Ovary (tissue), 9 donors: ENCODE measurements around the gene CAMTA2. TPM values are rescaled to one million over a fixed set of nuclear protein-coding genes. Genes with fewer than 3 reads are reported as not detected.
"Not testable (repeated sequence)": the region's sequence is repeated elsewhere in the genome, so short reads cannot be mapped to it uniquely, and the experiment has no call there.

Experiments used
- DNase-seq, 5 donors: peaks; one replicate each; pipeline ENCODE4 v3.0.0-alpha.2; 2019 to 2020
- H3K27ac ChIP-seq, 2 donors: fragments of 200-600 bp; one replicate each; pipeline versions ENCODE4 v1.5.1 to v1.8.0; 2019 to 2022
- H3K27me3 ChIP-seq: fragments of 200-600 bp; one replicate; pipeline ENCODE4 v1.8.0; 2022
- H3K36me3 ChIP-seq: fragments of 200-600 bp; sonication (generic); one replicate; pipeline ENCODE4 v1.5.1; 2019
- H3K4me1 ChIP-seq: one replicate; pipeline ENCODE4 v1.8.1; 2013; ENCODE audit warnings: mild to moderate bottlenecking, moderate library complexity; ENCODE audit not compliant: insufficient read depth
- H3K4me3 ChIP-seq: fragments of 200-600 bp; sonication (generic); one replicate; pipeline ENCODE4 v1.5.1; 2017
- H3K9me3 ChIP-seq, 2 donors: fragments of 200-600 bp in 1 of 2; sonication (generic) in 1 of 2; one replicate each; pipeline versions ENCODE4 v1.5.1 to v1.8.1; 2013 to 2019; ENCODE audit warnings: mild to moderate bottlenecking in 1 of 2, moderate library complexity in 1 of 2
- EP300 ChIP-seq: sonication (generic); formaldehyde crosslinking; IDR thresholded peaks from one replicate; pipeline ENCODE4 v1.6.1; 2017; ENCODE audit warnings: antibody characterized with exemption
- POLR2A ChIP-seq: fragments of 450-650 bp; IDR thresholded peaks from one replicate; pipeline ENCODE4 v1.6.1; 2017; ENCODE audit warnings: antibody characterized with exemption, mild to moderate bottlenecking, moderate library complexity
- WGBS, 3 donors: extraction: QIAGEN DNeasy Blood & Tissue Kit in 1 of 3; methylation state at CpG; one replicate each; pipeline versions ENCODE4 v1.1.5 to v1.1.7; 2013 to 2017; 5-methylcytosine and 5-hydroxymethylcytosine counted together
- intact Hi-C, 4 donors: fragments of 100-400 bp; cut with DNase I; formaldehyde crosslinking; loops; one replicate each; pipeline versions ENCODE4 v1.11.0 to v1.15.1; 2022 to 2023
- polyA plus RNA-seq, 2 donors: library from polyadenylated mRNA; stranded (reverse); fragments of 200-250 nt in 1 of 2; fragments of 350-450 nt in 1 of 2; fragmentation: Illumina TruSeq in 1 of 2; extraction: RNeasy Lipid Tissue Mini Kit (QIAGEN cat#74804) in 1 of 2; gene quantifications; one replicate each; pipeline ENCODE4 v1.2.3, GENCODE V29; 2013 to 2014
- total RNA-seq, 7 donors: library from RNA; depleted of rRNA in 2 of 7; stranded (reverse); fragments of >200 nt in 2 of 7; fragmentation: NEBNext Ultra II Directional in 3 of 7; extraction: Animal tissue kit (Norgen Biotek cat#: 25700) in 3 of 7; gene quantifications; one replicate each; pipeline versions ENCODE4 v1.1.0 to v1.2.4, GENCODE V29; 2016 to 2023
- TF ChIP-seq, protein P1 (sequence below), 3 donors: fragments of 450-650 bp in 2 of 3; fragments of 200-600 bp in 1 of 3; IDR thresholded peaks; one replicate each; pipeline versions ENCODE4 v1.5.1 to v1.8.0; 2016 to 2022; ENCODE audit warnings: antibody characterized with exemption in 3 of 3, mild to moderate bottlenecking in 1 of 3
- donor health status: DM: no; HTN: no; CAD: no; lungs with moderate emphysema.
- donor health status: DM: no; HTN: no; CAD: no.
- donor health status: Bipolar disorder and iron deficiency.
- donor health status: DM: yes; HTN: yes; CAD: no.
- donor health status: DM: no; HTN: no; CAD: no.
- donor health status: DM: yes; HTN: yes; CAD: no.

Gene CAMTA2
- total and polyA plus RNA-seq, 9 donors = 10.2 to 71.2 (median 33.0) TPM

DNA sequence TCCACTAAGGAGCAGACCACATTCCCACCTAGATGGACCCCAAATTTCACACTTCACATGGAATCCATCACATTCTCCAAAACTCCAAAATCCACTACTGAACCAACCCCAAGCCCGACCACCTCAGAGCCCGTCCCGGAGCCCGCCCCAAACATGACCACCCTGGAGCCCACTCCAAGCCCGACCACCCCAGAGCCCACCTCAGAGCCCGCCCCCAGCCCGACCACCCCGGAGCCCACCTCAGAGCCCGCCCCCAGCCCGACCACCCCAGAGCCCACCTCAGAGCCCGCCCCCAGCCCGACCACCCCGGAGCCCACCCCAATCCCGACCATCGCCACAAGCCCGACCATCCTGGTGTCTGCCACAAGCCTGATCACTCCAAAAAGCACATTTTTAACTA, 53.8 kb downstream of the CAMTA2 start:
- 67 to 85% (median 78%) methylated on average over 16 of the region's 16 CpGs for WGBS, 3 donors
- intact Hi-C loops = no loop called here
- Histone ChIP-seq H3K4me3 (no peak overlapping the region), H3K9me3 (no peaks in the 10 kb centered on the region), H3K27me3 (no peaks in the 10 kb centered on the region), H3K27ac (no peak overlapping the region), H3K36me3 (no peaks in the 10 kb centered on the region), H3K4me1 (peaks cover 4% of the 10 kb centered on the region)
- TF ChIP-seq EP300 (no peak), POLR2A (no peak)
- TF ChIP-seq, protein P1, sequence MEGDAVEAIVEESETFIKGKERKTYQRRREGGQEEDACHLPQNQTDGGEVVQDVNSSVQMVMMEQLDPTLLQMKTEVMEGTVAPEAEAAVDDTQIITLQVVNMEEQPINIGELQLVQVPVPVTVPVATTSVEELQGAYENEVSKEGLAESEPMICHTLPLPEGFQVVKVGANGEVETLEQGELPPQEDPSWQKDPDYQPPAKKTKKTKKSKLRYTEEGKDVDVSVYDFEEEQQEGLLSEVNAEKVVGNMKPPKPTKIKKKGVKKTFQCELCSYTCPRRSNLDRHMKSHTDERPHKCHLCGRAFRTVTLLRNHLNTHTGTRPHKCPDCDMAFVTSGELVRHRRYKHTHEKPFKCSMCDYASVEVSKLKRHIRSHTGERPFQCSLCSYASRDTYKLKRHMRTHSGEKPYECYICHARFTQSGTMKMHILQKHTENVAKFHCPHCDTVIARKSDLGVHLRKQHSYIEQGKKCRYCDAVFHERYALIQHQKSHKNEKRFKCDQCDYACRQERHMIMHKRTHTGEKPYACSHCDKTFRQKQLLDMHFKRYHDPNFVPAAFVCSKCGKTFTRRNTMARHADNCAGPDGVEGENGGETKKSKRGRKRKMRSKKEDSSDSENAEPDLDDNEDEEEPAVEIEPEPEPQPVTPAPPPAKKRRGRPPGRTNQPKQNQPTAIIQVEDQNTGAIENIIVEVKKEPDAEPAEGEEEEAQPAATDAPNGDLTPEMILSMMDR (IDR thresholded peaks at IDR 0.05) = no peak
- DNase-seq = no peak

DNA sequence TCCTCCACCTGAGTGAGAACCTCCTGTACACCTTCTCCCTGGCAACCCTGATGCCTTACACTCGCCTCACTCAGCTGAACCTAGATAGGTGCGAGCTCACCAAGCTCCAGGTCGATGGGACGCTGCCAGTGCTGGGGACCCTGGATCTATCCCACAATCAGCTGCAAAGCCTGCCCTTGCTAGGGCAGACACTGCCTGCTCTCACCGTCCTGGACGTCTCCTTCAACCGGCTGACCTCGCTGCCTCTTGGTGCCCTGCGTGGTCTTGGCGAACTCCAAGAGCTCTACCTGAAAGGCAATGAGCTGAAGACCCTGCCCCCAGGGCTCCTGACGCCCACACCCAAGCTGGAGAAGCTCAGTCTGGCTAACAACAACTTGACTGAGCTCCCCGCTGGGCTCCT, 54.7 kb downstream of the CAMTA2 start:
- Histone ChIP-seq H3K9me3 (no peaks in the 10 kb centered on the region), H3K4me3 (no peak overlapping the region), H3K4me1 (peaks cover 1% of the 10 kb centered on the region), H3K27me3 (no peaks in the 10 kb centered on the region), H3K36me3 (no peaks in the 10 kb centered on the region), H3K27ac (no peak overlapping the region)
- TF ChIP-seq EP300 (no peak), POLR2A (no peak)
- TF ChIP-seq, protein P1 (IDR thresholded peaks at IDR 0.05) = no peak
- DNase-seq = no peak
- 86 to 94% (median 91%) methylated on average over 12 of the region's 12 CpGs for WGBS, 3 donors
- intact Hi-C loops = no loop called here

DNA sequence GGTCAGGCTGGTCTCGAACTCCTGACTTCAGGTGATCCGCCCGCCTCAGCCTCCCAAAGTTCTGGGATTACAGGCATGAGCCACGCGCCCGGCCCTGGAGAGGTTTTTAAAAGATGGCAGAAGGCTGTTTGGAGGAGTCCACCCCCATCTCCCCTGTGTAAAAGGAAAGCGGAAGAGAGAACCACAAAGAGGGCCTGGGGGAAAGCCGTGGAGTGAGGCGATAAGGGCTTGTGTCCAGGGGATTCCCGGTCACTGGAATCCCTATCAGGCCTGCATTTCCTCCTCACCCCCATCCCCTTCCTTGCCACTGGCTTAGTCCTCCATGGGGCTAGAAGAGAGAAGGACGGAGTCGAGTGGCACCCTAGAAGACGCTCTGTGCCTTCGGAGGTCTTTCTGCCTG, 55.5 kb downstream of the CAMTA2 start, which contains the start of gene GP1BA:
GP1BA (plus strand) TSS at position 315 of the 400 bp plus-strand sequence. CDS start 328 bp downstream, outside the sequence.
- intact Hi-C loops = no loop called here
- peaks cover 1% of the 10 kb centered on the region for H3K4me1 ChIP-seq
- H3K9me3 ChIP-seq = no peaks in the 10 kb centered on the region
- H3K36me3 ChIP-seq = no peaks in the 10 kb centered on the region
- 78 to 84% (median 78%) methylated on average over 14 of the region's 14 CpGs for WGBS, 3 donors
- DNase-seq = no peak
- H3K27me3 ChIP-seq = no peaks in the 10 kb centered on the region
- H3K27ac ChIP-seq = no peak within 1 kb of the TSS
- TF ChIP-seq POLR2A = no peak
- TF ChIP-seq EP300 = no peak
- TF ChIP-seq, protein P1 (IDR thresholded peaks at IDR 0.05) = no peak
- H3K4me3 ChIP-seq = no peak within 1 kb of the TSS

DNA sequence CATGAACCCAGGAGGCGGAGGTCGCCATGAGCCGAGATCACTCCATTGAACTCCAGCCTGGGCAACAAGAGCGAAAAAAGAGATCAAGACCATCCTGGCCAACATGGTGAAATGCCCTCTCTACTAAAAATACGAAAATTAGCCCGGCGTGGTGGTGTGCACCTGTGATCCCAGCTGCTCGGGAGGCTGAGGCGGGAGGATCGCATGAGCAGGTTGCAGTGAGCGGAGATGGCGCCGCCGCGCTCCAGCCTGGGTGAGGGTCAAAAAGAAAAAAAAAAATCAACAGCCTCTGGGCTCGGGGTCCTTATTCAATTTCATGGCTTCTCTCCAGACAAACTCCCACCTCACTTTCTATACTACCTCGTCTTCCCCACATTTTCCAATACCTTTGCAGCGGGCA, 58.6 kb downstream of the CAMTA2 start:
- Histone ChIP-seq H3K4me1 (no peaks in the 10 kb centered on the region), H3K27ac (no peak overlapping the region), H3K27me3 (no peaks in the 10 kb centered on the region), H3K36me3 (no peaks in the 10 kb centered on the region), H3K4me3 (no peak overlapping the region), H3K9me3 (no peaks in the 10 kb centered on the region)
- intact Hi-C loops = no loop called here
- WGBS, 3 donors = 94 to 96% (median 95%) methylated on average over 18 of the region's 18 CpGs
- no peak for TF ChIP-seq POLR2A
- TF ChIP-seq EP300 = no peak
- TF ChIP-seq, protein P1 (IDR thresholded peaks at IDR 0.05) = no peak
- DNase-seq = no peak

DNA sequence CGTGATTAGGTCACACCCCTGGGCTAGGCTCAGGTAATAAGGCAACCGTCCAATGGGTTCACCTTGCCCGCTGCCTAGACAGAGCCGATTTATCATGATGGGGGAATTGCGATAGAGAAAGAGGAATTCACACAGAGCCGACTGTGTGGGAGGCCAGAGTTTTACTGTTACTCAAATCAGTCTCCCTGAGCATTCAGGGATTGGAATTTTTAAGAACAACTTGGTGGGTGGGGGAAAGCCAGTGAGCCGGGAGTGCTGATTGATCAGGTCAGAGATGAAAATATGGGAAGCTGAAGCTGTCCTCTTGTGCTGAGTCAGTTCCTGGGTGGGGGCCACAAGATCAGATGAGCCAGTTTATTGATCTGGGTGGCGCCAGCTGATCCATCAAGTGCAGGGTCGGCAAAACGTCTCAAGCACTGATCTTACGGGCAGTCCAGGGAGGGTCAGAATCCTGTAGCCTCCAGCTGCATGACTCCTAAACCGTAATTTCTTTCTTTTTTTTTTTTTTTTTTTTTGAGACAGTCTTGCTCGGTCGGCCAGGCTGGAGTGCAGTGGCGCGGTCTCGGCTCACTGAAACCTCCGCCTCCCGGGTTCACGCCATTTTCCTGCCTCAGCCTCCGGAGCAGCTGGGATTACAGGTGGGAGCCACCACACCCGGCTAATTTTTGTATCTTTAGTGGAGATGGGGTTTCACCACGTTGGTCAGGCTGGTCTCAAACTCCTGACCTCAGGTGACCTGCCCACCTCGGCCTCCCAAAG, 60.7 kb downstream of the CAMTA2 start:
- H3K4me1 ChIP-seq, H3K4me3 ChIP-seq, intact Hi-C loops, H3K36me3 ChIP-seq, H3K9me3 ChIP-seq, H3K27me3 ChIP-seq, H3K27ac ChIP-seq, DNase-seq: not testable (repeated sequence)
- WGBS, 3 donors = 55 to 73% (median 70%) methylated on average over 24 of the region's 24 CpGs
